OCI-LY1 (cell line): Measurements from ENCODE around the gene COL18A1.

Source experiments
- CTCF ChIP-seq: fragments of 200-600 bp; sonication (generic), shearing (Covaris generic); IDR thresholded peaks from 2 replicates; pipeline ENCODE4 v1.5.1; 2017; ENCODE audit warnings: mild to moderate bottlenecking, antibody characterized with exemption, low read length, moderate library complexity, mixed read lengths
- EZH2 ChIP-seq: fragments of 200-600 bp; sonication (generic), shearing (Covaris generic); IDR thresholded peaks from 2 replicates; pipeline ENCODE4 v1.8.0; 2017; ENCODE audit warnings: borderline replicate concordance, mixed run types, mild to moderate bottlenecking, antibody characterized with exemption, low read length, moderate library complexity, mixed read lengths

DNA sequence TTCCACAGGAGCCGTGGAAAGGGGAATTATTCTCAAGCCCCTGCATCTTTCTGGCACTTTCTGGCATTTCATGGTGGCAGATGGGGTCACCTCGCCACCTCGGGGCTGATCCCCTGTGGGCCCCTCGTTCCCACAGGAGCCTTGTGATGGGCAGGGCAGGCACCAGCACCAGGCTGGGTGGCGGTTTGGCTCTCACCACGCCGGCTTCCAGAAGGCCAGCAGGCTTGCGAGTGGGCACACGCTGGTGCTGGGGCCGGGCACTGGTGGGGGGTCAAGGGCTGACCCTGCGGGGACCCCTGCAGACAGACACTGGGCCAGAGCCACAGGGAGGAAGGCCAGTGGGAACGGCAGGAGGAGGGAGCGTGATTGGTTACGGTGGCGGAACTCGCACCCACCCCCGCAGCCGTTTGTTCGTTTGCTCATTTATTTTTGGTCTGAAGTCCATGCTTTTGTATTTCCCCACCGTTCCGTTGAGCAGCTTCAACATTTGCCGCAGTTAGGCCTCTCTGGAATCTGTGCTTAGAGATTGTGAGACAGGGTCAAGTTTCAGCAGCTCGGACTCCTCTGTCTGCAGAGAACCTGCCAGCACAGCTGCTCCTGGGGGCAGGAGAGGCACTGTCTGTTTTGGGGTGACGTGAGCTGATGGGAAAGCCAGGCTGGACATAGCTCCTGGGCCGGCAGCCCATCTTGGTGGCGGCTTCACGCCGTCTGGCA is 5.3 kb downstream of the COL18A1 start:
- TF ChIP-seq CTCF (no peak), EZH2 (no peak)
